ENCODE data around the gene DIAPH2. TPM values are rescaled to one million over a fixed set of nuclear protein-coding genes. Genes with fewer than 3 reads are reported as not detected.

The DIAPH2 gene
- total and polyA plus RNA-seq, 2 experiments from 2014 or later = 16.2 to 56.6 TPM

GRCh38 chrX:96820935-96821334 is 136.3 kb downstream of the DIAPH2 start:
- H3K4me1 Mint-ChIP-seq = peaks cover 8% of the 10 kb centered on the region
- no peak overlapping the region for H3K4me3 Mint-ChIP-seq
- Histone ChIP-seq H3K4me2 (no peak overlapping the region), H4K20me1 (replicated peaks; ENCODE audit: insufficient read depth) (no peaks in the 10 kb centered on the region), H2AFZ (no peak overlapping the region), H3K27ac (ENCODE audit: low read depth) (no peak overlapping the region), H3K79me2 (replicated peaks; ENCODE audit: insufficient read depth) (no peaks in the 10 kb centered on the region), H3F3A (replicated peaks; ENCODE audit: low read depth) (no peaks in the 10 kb centered on the region), H3K4me1 (ENCODE audit: insufficient read depth) (no peaks in the 10 kb centered on the region), H3K4me3 (no peak overlapping the region), H3K9me2 (ENCODE audit: insufficient read depth) (no peaks in the 10 kb centered on the region), H3K27me3 (ENCODE audit: insufficient read depth) (no peaks in the 10 kb centered on the region), H3K36me3 (ENCODE audit: insufficient read depth) (no peaks in the 10 kb centered on the region)
- no peak overlapping the region for H3K27ac Mint-ChIP-seq
- peaks cover 2% of the 10 kb centered on the region; the same call in 1 of the 3 replicates for H3K9me3 Mint-ChIP-seq
- TF ChIP-seq CREB1 (CRISPR knock-in tag; IDR thresholded peaks at IDR 0.05; ENCODE audit: low read depth) = no peak
- no peak for TF ChIP-seq ZNF114 (CRISPR knock-in tag; IDR thresholded peaks at IDR 0.05)
- TF ChIP-seq ETS1 (IDR thresholded peaks at IDR 0.05) = no peak
- no peak for TF ChIP-seq EZH2phosphoT487 (IDR thresholded peaks at IDR 0.05; ENCODE audit: unreplicated experiment)
- TF ChIP-seq CTCF (conservative IDR thresholded peaks at IDR 0.05; ENCODE audit: low read depth in 2 of 2) = no peak
- no peak for TF ChIP-seq STAT1 (IDR thresholded peaks at IDR 0.05; ENCODE audit: unreplicated experiment)
- TF ChIP-seq JUNB (IDR thresholded peaks at IDR 0.05; ENCODE audit: unreplicated experiment) = no peak
- TF ChIP-seq EZH2 (IDR thresholded peaks at IDR 0.05; ENCODE audit: low read depth, unreplicated experiment) = no peak
- TF ChIP-seq NANOG (IDR thresholded peaks at IDR 0.05; ENCODE audit: borderline replicate concordance) = no peak
- TF ChIP-seq ZNF462 (CRISPR knock-in tag; IDR thresholded peaks at IDR 0.05) = no peak
- no peak for TF ChIP-seq REST (IDR thresholded peaks at IDR 0.05; ENCODE audit: unreplicated experiment)
- no peak for TF ChIP-seq ZNF331 (CRISPR knock-in tag; IDR thresholded peaks at IDR 0.05; ENCODE audit: low read depth)
- TF ChIP-seq POLR2AphosphoS5 (IDR thresholded peaks at IDR 0.05; ENCODE audit: low read depth) = no peak
- H3K36me3 Mint-ChIP-seq (ENCODE audit: low read depth) = no peaks in the 10 kb centered on the region; the same call in 1 of the 3 replicates
- DNase-seq (ENCODE audit: low spot score) (no peak), ATAC-seq (no peak)
- H3K27me3 Mint-ChIP-seq (ENCODE audit: insufficient read depth, low read depth, poor library complexity) = peaks cover 2% of the 10 kb centered on the region

Data from GM23338 (cell line).